ENCODE data around the gene MSLN. TPM values are rescaled to one million over a fixed set of nuclear protein-coding genes. Genes with fewer than 3 reads are reported as not detected.

The MSLN gene
- total RNA-seq, 2 donors from 2014 or later: 1.3 TPM; not detected in 1

GRCh38 chr16:807347-808084, 47.0 kb downstream of the MSLN start:
- Histone ChIP-seq H3K27me3 (replicated peaks; ENCODE audit: insufficient read depth) (no peaks in the 10 kb centered on the region), H3K4me3 (peak overlapping the region; percentile 97), H3K27ac (peak overlapping the region; percentile 75 to 87), H3K4me1 (ENCODE audit: control insufficient read depth in 1 of 2, low read depth in 2 of 2) (peaks cover 0 to 4% of the 10 kb centered on the region in 2 donors), H3K36me3 (no peaks in the 10 kb centered on the region), H3K9me3 (peaks cover 5% of the 10 kb centered on the region)
- no peak for TF ChIP-seq CTCF (IDR thresholded peaks at IDR 0.05)
- ATAC-seq (ENCODE audit: insufficient number of reproducible peaks, low FRiP score, low read depth) (peak; percentile 62), DNase-seq (ENCODE audit: low spot score) (peak; percentile 49)

- H3K9me3 ChIP-seq: peaks cover 5% of the 10 kb centered on the region
- no peak overlapping the region for H3K27ac ChIP-seq
- ATAC-seq (ENCODE audit: insufficient number of reproducible peaks, low FRiP score, low read depth): no peak
- peaks cover 0 to 4% of the 10 kb centered on the region in 2 donors for H3K4me1 ChIP-seq (ENCODE audit: control insufficient read depth in 1 of 2, low read depth in 2 of 2)
- no peak for TF ChIP-seq CTCF (IDR thresholded peaks at IDR 0.05)
- no peaks in the 10 kb centered on the region for H3K27me3 ChIP-seq (replicated peaks; ENCODE audit: insufficient read depth)
- DNase-seq (ENCODE audit: low spot score): no peak
- no peaks in the 10 kb centered on the region for H3K36me3 ChIP-seq
- peak overlapping the region; percentile 97 for H3K4me3 ChIP-seq
These were observed 47.5 kb downstream of the MSLN start for GRCh38 chr16:808085-808386.

GRCh38 chr16:813204-813915, 52.8 kb downstream of the MSLN start:
- ATAC-seq (ENCODE audit: insufficient number of reproducible peaks, low FRiP score, low read depth) (no peak), DNase-seq (ENCODE audit: low spot score) (no peak)
- Histone ChIP-seq H3K27me3 (replicated peaks; ENCODE audit: insufficient read depth) (no peaks in the 10 kb centered on the region), H3K4me1 (ENCODE audit: control insufficient read depth in 1 of 2, low read depth in 2 of 2) (peaks cover 0 to 3% of the 10 kb centered on the region in 2 donors), H3K27ac (no peak overlapping the region), H3K9me3 (peaks cover 5% of the 10 kb centered on the region), H3K36me3 (no peaks in the 10 kb centered on the region), H3K4me3 (peak overlapping the region; percentile 21)
- no peak for TF ChIP-seq CTCF (IDR thresholded peaks at IDR 0.05)

- H3K27ac ChIP-seq: no peak overlapping the region
- H3K36me3 ChIP-seq: no peaks in the 10 kb centered on the region
- peaks cover 5% of the 10 kb centered on the region for H3K9me3 ChIP-seq
- TF ChIP-seq CTCF (IDR thresholded peaks at IDR 0.05): no peak
- DNase-seq (ENCODE audit: low spot score) (no peak), ATAC-seq (ENCODE audit: insufficient number of reproducible peaks, low FRiP score, low read depth) (peak; percentile 23)
- no peak overlapping the region for H3K4me3 ChIP-seq
- no peaks in the 10 kb centered on the region for H3K4me1 ChIP-seq (ENCODE audit: control insufficient read depth in 1 of 2, low read depth in 2 of 2)
- no peaks in the 10 kb centered on the region for H3K27me3 ChIP-seq (replicated peaks; ENCODE audit: insufficient read depth)
These were observed 53.4 kb downstream of the MSLN start for GRCh38 chr16:813916-814412.

GRCh38 chr16:814974-815373, 54.4 kb downstream of the MSLN start:
- DNase-seq (ENCODE audit: low spot score) (no peak), ATAC-seq (ENCODE audit: insufficient number of reproducible peaks, low FRiP score, low read depth) (no peak)
- no peak for TF ChIP-seq CTCF (IDR thresholded peaks at IDR 0.05)
- H3K27ac ChIP-seq: no peak overlapping the region
- no peaks in the 10 kb centered on the region for H3K27me3 ChIP-seq (replicated peaks; ENCODE audit: insufficient read depth)
- H3K4me3 ChIP-seq: no peak overlapping the region
- peaks cover 5% of the 10 kb centered on the region for H3K9me3 ChIP-seq
- H3K36me3 ChIP-seq: no peaks in the 10 kb centered on the region
- H3K4me1 ChIP-seq (ENCODE audit: control insufficient read depth in 1 of 2, low read depth in 2 of 2): no peaks in the 10 kb centered on the region
